Measurements from ENCODE around the gene GPHB5. TPM values are rescaled to one million over a fixed set of nuclear protein-coding genes. Genes with fewer than 3 reads are reported as not detected.

GPHB5 gene
- not detected in 5 replicates for total RNA-seq (2022; extraction: Qiagen RNA extraction; ENCODE audit: low read depth)

GRCh38 chr14:63318835-63319234, at the start of gene GPHB5:
TSS of gene GPHB5 (minus strand) at chr14:63318935. CDS start at chr14:63317849, 1,086 bp downstream.

Other genes with a start within 250 kb of the GPHB5 start
- gene RHOJ, start 114.5 kb downstream of the GPHB5 start, total RNA-seq (2022; extraction: Qiagen RNA extraction; ENCODE audit: low read depth) = not detected in 5 replicates
- gene PPP2R5E, start 224.4 kb upstream of the GPHB5 start, total RNA-seq (2022; extraction: Qiagen RNA extraction; ENCODE audit: low read depth) = 16.5 to 30.0 TPM (median 25.4 TPM) in 5 replicates

All from A549 treated with ZK216348 at 1 μM for 4 hours (cell line).